HG03135 (cell line): ENCODE results near the gene ARHGEF10L.

Source experiments
- ATAC-seq: cut with Tn5 transposase; IDR thresholded peaks from one replicate; pipeline ENCODE4 v1.9.1; 2021; ENCODE audit warnings: mild to moderate bottlenecking, moderate library complexity; ENCODE audit not compliant: unreplicated experiment

ARHGEF10L gene

DNA sequence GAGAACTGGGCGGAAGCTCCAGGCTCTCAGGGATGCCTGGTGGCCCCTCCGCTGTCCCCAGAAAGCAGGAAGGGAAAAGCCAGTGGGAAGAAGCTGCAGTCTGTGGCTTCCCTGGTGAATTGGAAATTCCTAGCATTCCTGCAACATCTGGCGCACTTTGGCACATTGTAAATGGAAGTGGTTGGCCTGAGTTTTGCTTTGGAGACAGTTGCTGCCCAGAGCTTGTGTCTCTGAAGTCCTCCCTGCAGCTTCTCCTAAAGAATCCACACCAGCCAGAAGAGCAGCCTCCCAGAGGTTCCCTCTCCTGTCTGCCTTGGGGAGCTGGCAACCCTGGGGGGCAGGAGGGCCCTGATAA, 48.2 kb downstream of the ARHGEF10L start:
- no peak for ATAC-seq

DNA sequence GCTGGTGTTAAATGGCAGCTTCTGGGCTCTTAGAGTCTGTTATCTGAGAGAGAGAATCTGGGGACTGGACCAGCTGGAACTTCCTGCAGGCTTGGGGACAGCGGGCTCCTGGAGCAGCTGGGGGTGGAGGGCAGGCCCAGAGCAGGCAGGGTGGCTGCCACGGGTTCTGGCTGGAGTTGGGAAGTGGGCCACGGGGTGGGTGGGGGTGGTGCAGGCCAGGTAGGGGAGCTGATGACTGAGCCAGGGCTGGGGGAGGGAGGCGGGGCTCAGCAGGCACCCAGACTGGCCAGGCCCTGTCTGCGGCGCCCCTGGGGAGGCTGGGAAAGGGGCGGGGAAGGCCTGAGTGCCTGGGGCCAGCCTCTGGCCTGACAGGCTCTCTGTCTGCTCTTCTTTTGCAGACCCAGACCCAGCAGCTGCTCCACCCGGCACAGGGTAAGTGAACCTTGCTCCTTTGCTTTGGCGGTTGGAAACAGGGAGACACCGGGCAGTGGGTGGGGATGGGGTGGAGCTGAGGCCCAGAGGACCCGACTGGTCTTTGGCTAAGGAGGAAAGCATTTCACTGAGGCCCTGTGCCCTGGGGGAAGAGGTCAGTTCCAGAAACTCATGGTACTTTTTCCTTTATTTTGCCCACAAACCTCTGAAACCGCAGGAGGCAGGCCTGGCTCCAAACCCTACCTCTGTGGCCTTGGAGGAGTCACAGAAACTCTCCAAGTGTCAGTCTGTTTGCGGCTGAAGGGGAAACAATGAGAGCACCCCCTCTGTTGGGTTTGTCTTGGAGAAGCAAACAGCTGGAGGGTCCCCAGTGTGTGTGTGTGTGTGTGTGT, 48.8 kb downstream of the ARHGEF10L start:
- no peak for ATAC-seq

DNA sequence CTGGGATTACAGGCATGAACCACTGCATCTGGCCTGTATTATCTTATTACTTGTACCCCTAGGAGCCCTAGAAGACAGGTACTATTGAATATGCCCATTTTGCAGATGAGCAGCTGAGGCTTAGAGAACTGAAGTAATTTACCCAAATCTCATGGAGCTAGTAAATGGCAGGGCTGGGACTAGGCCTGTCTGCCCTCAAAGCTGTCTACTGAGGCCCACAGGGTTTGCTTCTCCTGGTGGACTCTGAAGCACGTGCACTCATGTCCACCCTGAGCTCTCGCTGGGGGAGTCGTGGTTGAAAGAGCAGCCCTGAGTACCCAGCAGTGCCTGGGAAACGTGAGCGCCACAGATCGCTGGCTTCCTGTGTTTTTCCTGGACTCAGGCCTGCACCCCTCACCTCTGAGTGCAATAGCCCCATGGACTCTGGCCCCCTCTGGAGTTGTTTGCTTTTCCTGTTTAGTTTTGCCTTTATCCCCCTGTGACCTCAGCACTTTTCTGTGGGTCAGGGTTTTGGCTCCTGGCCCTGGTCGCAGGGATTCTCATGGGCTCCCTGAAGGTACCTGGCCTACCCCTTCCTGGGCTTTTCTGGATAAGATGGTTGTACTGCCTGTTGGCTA, 52.4 kb downstream of the ARHGEF10L start:
- no peak for ATAC-seq

DNA sequence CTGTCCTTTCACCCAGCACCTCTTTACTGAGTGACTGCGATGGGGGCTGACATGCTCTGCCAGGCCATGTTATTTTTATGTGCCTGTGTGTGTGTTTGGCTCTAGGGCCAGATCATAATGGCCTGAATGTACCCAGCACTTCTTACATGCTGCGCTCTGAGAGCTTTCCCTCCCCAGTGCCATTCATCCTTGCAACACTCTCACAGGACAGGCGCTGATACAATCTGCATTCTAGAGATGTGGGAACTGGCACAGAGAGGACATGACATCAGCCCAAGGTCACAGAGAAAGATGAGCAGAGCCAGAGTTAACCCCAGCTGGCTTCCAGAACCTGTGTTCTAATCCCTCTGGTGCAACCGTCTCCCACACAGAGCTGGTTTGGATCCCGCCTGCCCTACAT, 54.5 kb downstream of the ARHGEF10L start:
- ATAC-seq: no peak

DNA sequence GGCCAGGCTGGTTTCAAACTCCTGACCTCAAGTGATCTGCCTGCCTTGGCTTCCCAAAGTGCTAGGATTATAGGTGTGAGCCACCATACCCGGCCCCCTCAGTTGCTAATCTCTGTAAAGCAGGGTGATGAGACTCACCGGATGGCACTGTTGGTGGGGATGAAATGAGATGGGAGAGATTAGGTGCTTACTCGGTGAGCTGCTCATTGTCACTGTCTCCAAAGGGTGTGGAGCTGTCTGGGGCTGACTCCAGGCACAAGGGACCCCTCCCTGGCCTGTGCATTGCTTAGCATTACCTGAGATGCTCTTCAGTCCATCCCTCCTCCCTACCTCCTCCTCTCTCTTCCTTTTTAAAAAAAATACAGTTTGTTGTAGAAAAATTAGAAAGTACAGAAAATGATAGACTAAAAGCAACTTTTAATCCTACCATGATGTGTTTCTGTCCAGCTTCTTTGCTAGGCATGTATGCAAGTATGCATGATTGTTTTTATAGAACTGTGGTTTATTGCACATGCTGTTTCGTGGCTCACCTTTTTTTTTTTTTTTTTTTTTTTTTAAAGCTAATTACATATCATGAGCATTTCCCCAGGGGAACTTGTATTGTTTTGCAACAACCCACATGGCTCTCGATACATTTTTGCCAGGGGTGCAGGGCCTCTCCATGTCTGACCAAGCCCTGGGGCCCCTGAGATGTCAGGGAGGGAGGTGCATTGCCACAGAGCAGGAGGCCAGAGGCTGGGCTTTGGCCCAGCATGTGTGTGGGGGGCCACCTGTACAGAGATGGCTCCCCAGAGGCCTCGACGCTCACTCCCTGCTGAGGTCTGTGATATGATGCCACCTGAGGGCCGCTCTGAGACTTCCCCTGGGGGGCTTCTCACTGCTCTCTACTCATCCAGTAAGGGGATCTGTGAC, 55.4 kb downstream of the ARHGEF10L start:
- no peak for ATAC-seq

DNA sequence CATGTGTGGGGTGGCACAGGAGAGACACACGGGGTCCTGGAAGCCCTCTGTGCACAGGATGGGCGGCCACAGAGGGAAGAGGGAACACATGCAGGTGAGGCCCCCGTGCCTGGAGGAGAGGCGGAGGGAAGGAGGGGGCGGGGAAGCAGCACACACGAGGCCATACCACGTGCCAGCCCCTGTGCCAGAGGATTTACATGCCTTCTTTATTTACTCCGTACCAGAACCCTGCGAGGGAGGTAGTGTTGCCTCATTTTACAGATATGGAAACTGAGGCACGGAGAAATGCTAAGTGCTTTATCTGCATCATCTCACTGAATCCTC, 56.1 kb downstream of the ARHGEF10L start:
- ATAC-seq: no peak

DNA sequence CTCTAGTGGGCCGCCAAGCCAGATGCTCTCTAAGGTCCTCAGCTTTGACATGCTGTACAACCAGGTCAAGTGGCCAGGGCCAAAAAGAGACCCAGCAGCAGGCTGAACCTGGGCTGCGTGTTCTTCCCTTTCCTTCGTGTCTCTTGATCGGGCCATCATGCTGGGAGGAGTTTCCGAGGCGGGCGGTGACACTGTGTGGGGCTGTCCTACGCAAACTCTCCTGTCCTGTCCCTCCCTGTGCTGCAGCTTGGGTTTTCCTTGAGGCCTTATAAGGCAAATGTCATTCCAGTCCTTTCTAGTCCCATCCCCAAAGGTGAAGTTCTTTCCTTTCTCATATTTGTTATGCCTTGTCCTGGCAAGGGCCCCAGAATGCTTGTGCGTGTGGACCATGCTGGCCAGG, 56.7 kb downstream of the ARHGEF10L start:
- no peak for ATAC-seq

DNA sequence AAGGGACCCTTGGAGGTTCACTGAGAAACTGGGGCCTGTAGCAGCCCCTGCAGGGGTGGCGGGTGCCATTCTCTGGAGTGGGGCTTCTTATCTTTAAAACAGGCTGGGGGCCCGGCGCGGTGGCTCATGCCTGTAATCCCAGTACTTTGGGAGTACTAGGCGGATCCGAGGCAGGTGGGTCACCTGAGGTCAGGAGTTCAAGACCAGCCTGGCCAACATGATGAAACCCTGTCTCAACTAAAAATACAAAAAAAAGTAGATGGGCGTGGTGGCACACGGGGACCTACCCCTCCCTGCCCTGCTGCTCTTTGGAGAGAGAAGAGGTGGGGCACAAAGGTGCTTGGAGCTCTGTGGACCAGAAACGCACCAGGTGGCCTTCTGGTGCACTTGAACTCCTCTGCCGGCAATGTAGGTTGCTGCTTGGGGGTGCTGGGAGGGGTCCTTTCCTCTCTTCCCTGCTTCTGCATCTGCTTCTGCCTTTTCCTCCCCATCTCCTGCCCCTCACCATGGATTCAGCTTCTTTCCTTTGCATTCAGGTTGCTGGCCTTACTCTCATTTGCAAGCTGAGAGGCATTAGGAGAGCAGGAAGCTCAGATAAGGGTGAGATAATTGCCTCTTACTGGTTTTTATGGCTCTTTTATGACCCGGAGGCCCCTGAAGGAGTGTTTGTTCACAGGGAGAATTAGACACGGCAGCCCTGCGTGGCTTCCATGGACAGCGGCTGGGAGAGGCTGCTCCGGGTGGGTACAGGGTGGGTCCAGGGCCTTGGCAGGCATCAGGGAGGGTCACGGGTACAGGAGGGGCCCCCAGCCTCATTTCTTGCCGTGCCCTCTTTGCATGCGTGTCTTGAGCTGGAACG, 57.4 kb downstream of the ARHGEF10L start:
- no peak for ATAC-seq

DNA sequence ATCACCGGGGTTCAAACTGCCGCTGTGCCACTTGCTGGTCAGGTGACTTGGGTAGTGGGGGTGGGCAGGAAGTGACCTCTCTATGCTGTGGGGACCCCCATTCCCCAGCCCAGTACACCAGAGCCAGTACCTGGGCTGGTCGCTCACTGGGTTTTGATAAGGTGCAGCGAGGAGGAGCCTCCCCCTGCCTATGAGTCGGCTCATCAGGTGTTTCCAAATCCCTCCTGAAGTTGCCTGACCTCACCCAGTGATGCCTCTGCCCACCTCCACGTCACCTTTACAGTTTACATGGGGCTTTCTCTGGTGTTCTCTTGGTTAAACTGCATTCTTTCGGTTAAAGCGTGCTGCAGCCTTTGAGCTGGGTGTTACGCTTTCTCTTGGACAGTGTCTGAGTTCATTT, 58.2 kb downstream of the ARHGEF10L start:
- no peak for ATAC-seq

DNA sequence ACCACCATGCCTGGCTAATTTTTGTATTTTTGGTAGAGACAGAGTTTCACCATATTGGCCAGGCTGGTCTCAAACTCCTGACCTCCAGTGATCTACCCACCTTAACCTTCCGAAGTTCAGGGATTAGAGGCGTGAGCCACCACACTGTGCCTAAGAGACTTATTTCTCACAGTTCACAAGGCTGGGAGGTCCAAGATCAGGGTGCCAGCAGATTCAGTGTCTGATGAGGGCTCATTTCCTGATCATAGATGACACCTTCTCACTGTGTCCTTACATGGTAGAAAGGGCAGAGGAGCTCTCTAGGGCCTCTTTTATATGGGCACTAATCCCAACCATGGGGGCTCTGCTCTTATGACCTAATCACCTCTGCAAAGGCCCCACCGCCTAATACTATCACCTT, 58.8 kb downstream of the ARHGEF10L start:
- ATAC-seq: no peak

DNA sequence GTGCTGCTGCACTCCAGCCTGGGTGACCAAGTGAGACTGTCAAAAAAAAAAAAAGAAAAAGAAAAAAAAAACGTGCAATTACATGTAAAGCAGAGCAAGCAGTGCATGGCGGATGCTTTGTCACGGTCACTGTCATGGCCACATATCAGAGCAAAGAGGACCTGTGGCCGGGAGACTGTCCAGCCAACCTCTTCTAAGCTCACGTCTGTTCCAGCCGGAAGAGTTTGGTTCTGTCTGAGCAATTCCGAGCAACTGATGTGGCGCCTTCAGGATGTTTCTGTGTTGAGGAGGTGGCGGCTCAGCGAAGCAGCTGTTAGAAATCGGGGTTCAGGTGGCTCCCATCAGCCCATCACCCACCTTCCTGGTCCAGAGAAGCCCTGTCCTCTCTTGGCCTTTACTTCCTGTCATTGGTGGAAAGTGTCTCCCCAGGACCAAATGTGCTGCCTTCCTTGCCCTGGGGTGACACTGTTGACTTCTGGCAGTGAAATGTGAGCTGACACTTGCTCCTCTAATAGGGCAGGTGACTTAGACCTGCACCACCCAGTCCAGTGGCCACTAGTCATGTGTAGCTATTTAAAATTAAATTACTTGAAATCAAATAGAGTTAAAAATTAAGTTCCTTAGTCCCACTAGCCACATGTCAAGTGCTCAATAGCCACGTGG, 59.9 kb downstream of the ARHGEF10L start:
- ATAC-seq: no peak

DNA sequence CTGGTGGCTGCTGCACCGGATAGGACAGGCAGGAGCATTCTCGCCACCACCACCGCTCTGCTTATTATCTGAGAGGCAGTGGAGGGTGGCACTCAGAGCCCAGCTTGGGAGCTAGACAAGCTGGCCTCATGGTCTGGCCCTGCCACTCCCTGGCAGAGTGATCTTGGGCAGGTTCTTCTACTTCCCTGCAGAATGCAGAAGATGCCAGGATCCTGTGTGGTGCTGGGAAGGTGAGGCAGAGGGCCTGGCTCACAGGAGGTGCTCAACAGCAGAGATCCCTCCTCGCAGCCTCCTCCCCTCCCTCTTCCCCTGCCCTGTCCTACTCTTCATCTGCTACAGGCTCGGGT, 60.4 kb downstream of the ARHGEF10L start:
- no peak for ATAC-seq

DNA sequence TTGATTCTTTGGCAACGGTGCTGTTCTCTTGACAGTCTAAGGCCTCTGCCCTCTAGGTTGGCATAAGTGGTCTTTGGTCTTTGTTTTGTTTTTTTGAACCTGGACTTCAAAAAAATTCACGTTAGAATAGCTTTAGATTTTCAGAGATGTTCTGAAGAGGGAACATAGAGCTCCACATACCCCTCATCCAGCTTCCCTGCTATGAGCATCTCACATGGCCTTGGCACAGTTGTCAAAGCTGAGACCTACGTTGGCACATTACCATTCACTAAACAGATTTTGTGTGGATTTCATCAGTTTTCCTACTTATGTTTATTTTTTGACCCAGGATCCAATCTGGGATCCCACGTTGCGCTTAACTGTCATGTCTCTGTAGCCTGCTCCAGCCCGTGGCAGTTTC, 60.8 kb downstream of the ARHGEF10L start:
- no peak for ATAC-seq

DNA sequence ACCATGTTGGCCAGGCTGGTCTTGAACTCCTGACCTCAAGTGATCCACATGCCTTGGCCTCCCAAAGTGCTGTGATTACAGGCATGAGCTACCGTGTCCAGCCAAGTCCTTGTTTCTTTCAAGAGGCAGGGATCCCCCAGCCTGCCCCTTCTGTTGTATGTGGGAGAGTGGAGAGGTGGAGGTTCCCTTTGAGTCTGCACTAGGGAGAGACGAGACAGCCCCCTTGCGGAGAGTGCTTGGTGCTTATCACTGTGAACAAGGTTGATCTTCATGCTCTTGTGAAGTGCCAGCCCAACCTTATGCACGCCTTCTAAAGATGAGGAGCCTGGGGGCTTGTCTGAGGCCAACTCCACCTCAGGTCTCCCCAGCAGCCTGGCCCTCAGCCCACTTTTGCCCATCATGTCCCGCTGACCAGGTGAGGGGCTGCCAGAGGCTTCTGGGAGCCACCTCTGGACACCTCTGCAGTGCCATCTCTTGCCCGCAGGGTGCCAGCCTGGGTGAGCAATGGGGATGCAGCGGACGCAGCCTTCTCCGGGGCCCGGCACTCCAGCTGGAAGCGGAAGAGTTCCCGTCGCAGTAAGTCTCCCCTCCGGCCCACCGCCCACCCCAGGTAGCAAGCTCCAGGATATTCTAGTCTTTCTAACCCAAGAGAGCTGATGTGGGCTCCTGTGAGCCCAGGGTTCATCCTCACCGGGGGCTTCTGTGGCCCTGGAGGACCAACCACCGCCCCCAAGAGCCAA, 62.3 kb downstream of the ARHGEF10L start:
- no peak for ATAC-seq

DNA sequence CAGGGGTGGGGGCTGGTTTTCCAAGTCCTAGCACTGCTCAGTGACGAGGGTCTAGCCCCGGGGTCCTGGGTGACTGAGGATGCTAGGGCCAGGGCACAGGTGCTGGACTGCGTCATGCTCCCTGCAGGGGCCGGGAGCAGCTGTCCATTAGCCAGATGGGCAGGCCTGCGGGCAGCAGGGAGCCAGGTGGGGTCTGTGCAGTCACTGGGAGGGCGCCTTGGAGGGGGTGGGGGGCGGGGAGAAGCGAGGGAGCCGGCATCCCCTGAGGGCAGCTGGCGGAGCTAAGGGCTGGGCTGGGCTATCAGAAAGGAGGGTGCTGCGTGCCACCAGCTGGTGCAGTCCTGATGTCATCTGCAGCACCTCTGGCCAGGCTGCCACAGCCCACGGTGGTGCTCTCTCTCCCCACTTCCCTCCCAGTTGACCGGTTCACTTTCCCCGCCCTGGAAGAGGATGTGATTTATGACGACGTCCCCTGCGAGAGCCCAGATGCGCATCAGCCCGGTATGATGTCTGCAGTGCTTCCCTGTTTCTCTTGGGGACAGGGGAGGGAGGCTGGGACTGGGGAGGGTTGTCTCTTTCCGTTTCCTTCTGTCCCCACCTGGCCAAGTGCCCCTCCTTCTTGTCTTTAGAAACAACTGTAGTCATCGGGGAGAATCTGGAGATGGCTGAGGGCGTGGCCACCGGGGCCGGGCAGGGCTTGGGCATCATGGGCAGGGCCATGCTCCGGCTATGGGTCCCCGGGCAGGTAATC, 63.8 kb downstream of the ARHGEF10L start:
- ATAC-seq: no peak

DNA sequence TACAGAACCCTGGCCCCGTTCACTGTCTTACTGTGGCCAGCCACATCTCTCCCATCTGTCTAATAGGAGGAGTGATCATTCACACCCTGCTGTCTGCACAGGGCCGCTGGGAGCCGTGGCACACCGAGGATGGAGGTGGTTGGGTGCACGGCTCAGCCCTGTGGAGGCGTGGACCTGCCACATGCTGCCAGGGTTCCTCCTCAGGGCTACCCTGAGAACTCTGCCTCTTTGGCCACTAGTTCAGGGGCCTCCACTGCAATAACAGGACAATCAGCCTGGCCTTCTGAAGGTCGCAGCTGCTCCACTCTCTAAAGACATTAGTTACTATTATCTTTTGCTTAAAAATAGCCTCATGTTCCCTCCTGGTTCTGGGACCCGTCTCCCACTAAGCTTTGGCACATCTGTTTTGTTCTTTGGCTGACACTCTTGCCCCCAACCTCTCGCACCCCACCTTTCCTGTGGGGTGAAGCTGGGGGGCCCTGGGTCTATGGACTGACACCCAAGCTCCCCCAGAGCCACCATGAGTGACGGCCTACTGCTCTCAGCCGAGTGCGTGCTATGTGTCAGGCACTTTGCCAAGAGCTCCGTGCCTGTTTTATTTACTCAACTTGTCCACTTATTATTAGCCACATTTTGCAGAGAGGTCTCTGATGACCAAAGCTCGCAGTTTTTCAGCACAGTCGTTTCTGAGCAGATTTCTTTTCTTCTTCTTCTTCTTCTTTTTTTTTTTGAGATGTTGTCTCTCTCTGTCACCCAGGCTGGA, 66.3 kb downstream of the ARHGEF10L start:
- no peak for ATAC-seq

DNA sequence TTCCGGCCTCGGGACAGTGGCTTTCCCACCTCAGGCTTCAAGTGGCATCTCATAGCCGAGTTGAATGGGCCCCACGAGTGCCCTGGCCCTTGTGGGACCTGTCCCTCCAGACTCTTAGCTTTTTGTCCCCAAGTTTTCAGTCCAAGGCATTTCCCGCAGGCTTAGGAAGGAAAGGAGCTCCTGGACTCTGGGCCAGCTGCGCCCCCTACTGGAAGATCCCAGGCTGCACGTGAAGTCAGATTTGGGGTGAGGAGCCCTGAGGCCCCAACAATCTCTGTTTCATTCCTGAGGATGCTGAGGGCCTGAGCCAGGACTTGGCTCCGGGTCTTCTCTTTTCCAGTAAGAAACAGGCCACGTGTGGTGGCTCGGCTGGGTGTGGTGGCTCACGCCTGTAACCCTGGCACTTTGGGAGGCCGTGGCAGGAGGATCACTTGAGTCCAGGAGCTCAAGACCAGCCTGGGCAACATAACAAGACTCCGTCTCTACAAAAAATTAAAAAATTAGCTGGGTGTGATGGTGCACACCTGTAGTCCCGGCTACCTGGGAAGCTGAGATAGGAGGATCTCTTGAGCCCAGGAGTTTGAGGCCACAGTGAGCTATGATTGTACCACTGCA, 67.4 kb downstream of the ARHGEF10L start:
- no peak for ATAC-seq
